K562 (cell line): Measurements from ENCODE around the gene DRD3. TPM values are rescaled to one million over a fixed set of nuclear protein-coding genes. Genes with fewer than 3 reads are reported as not detected.

ENCODE experiments used
- ATAC-seq: fragments of 200-7000 bp; cut with Tn5 transposase; 3 replicates; pipeline ENCODE4 v1.9.1; 2020; ENCODE audit warnings: moderate library complexity
- BruUV-seq: library from RNA; stranded (reverse); fragments of 400-500 nt; replicated peaks from 2 replicates; lab custom pipeline; 2021; lab: Mats Ljungman, UMichigan
- CTCF ChIA-PET: fragments of 300-600 bp; formaldehyde crosslinking; extraction: SDS; loops from one replicate; lab custom pipeline; 2021; ENCODE audit warnings: low intra/inter-chr PET ratio; lab: Yijun Ruan, JAX
- POLR2A ChIA-PET: fragments of 300-600, 350-650 bp; sonication (Branson Sonifier 250); formaldehyde crosslinking; extraction: SDS; loops from one replicate; lab custom pipeline; 2021; ENCODE audit warnings: antibody characterized with exemption, inconsistent platforms; lab: Yijun Ruan, JAX
- DNase-seq, 4 experiments: peaks; one replicate each; pipeline versions ENCODE4 v3.0.0 to v3.0.0-alpha.2; 2011 to 2018; ENCODE audit warnings: low spot score in 3 of 4, mixed read lengths in 3 of 4; ENCODE audit errors: extremely low read depth in 1 of 4
- FAIRE-seq: peaks from 2 replicates; lab custom pipeline; 2011; peaks lifted over from hg19 to GRCh38; lab: Jason Lieb, UNC
- H2AFZ ChIP-seq: 2 replicates; pipeline ENCODE4 v1.6.0; 2011; ENCODE audit warnings: low read depth, low read length, control low read depth, inconsistent platforms
- H3K27ac ChIP-seq: fragments of 200-600 bp; 3 replicates; pipeline ENCODE4 v1.8.0; 2011; ENCODE audit warnings: low read depth, mild to moderate bottlenecking, control low read depth, inconsistent platforms, low read length, moderate library complexity, mixed read lengths; ENCODE audit errors: extremely low read depth
- H3K27me3 ChIP-seq, 2 experiments: fragments of 300-600 bp in 1 of 2; 2 replicates in 1 of 2; 3 replicates in 1 of 2; pipeline versions ENCODE4 v1.6.0 to v1.8.0; 2011; ENCODE audit warnings: inconsistent platforms in 2 of 2, low read length in 2 of 2, mild to moderate bottlenecking in 1 of 2, mixed read lengths in 1 of 2, moderate library complexity in 1 of 2; ENCODE audit not compliant: control insufficient read depth in 2 of 2, insufficient read depth in 2 of 2
- H3K36me3 ChIP-seq: fragments of 300-600 bp; 3 replicates; pipeline ENCODE4 v1.8.0; 2011; ENCODE audit warnings: mild to moderate bottlenecking, low read length, inconsistent platforms; ENCODE audit not compliant: control insufficient read depth, insufficient read depth
- H3K4me1 ChIP-seq, 2 experiments: fragments of 200-600 bp in 1 of 2; replicated peaks in 1 of 2; 2 replicates in 1 of 2; 3 replicates in 1 of 2; pipeline versions ENCODE4 v1.5.1 to v1.8.0; 2011; ENCODE audit warnings: inconsistent platforms in 2 of 2, low read length in 2 of 2, mild to moderate bottlenecking in 1 of 2, mixed read lengths in 1 of 2, moderate library complexity in 1 of 2; ENCODE audit not compliant: control insufficient read depth in 2 of 2, insufficient read depth in 2 of 2
- H3K4me2 ChIP-seq: 2 replicates; pipeline ENCODE4 v1.6.1; 2011; ENCODE audit warnings: low read length, control low read depth, inconsistent platforms, mixed read lengths; ENCODE audit not compliant: insufficient read depth
- H3K4me3 ChIP-seq: fragments of 200-600 bp; sonication (generic), shearing (Covaris generic); 2 replicates; pipeline ENCODE4 v1.5.1; 2016; ENCODE audit warnings: control low read depth, inconsistent platforms
- H3K79me2 ChIP-seq: fragments of 200-600 bp; 3 replicates; pipeline ENCODE4 v1.8.0; 2011; ENCODE audit warnings: low read length, inconsistent platforms; ENCODE audit not compliant: control insufficient read depth, insufficient read depth
- H3K9ac ChIP-seq, 2 experiments: 2 replicates each; pipeline versions ENCODE4 v1.6.0 to v1.6.1; 2011; ENCODE audit warnings: low read depth in 2 of 2, low read length in 2 of 2, control low read depth in 1 of 2, inconsistent platforms in 1 of 2, mild to moderate bottlenecking in 1 of 2, mixed read lengths in 1 of 2; ENCODE audit not compliant: insufficient read depth in 1 of 2
- H3K9me1 ChIP-seq: one replicate; pipeline ENCODE4 v1.6.0; 2011; ENCODE audit warnings: inconsistent platforms, mild to moderate bottlenecking, low read length, moderate library complexity; ENCODE audit not compliant: control insufficient read depth, insufficient read depth
- H3K9me3 ChIP-seq: replicated peaks from 2 replicates; pipeline ENCODE4 v1.5.1; 2011; ENCODE audit warnings: low read depth, low read length, inconsistent platforms; ENCODE audit not compliant: control insufficient read depth, insufficient read depth
- H4K20me1 ChIP-seq: replicated peaks from 2 replicates; pipeline ENCODE4 v1.6.1; 2011; ENCODE audit warnings: low read length, inconsistent platforms, mixed read lengths; ENCODE audit not compliant: control insufficient read depth, insufficient read depth
- GABPB2 ChIP-seq: fragments of 250-450 bp; sonication (Bioruptor Pico); conservative IDR thresholded peaks from 2 replicates; pipeline ENCODE4 v1.5.1; 2021; ENCODE audit warnings: mild to moderate bottlenecking
- LEF1 ChIP-seq: fragments of 450-650 bp; IDR thresholded peaks from 2 replicates; pipeline ENCODE4 v1.6.1; 2016; ENCODE audit warnings: mild to moderate bottlenecking
- NFATC3 ChIP-seq: fragments of 450-650 bp; IDR thresholded peaks from 2 replicates; pipeline ENCODE4 v1.6.1; 2017; ENCODE audit warnings: mild to moderate bottlenecking
- NFIC ChIP-seq: fragments of 450-650 bp; IDR thresholded peaks from 2 replicates; pipeline ENCODE4 v1.6.1; 2017; ENCODE audit warnings: mild to moderate bottlenecking, inconsistent platforms
- POLR3A ChIP-seq: IDR thresholded peaks from 2 replicates; pipeline ENCODE4 v1.6.1; 2011; ENCODE audit warnings: borderline replicate concordance, mild to moderate bottlenecking, moderate library complexity; ENCODE audit not compliant: insufficient read length, insufficient read depth; ENCODE audit errors: extremely low read depth
- PREB ChIP-seq: sonication (generic); formaldehyde crosslinking; IDR thresholded peaks from 2 replicates; pipeline ENCODE4 v1.8.1; 2023; ENCODE audit warnings: mild to moderate bottlenecking, missing genetic modification reagents
- STAT5A ChIP-seq: IDR thresholded peaks from 2 replicates; pipeline ENCODE4 v1.6.1; 2012; ENCODE audit warnings: low read length, inconsistent platforms, borderline replicate concordance
- STAT5B ChIP-seq: fragments of 250-450 bp; sonication (Bioruptor Pico); IDR thresholded peaks from 2 replicates; pipeline ENCODE4 v1.8.0; 2021; ENCODE audit warnings: mild to moderate bottlenecking, inconsistent platforms
- TAF7 ChIP-seq: fragments of 450-650 bp; IDR thresholded peaks from 2 replicates; pipeline ENCODE4 v1.6.1; 2016; ENCODE audit warnings: missing genetic modification characterization, missing compliant biosample characterization
- TCFL5 ChIP-seq: fragments of 250-450 bp; sonication (Bioruptor Pico); conservative IDR thresholded peaks from 2 replicates; pipeline ENCODE4 v1.6.1; 2021; ENCODE audit warnings: mild to moderate bottlenecking, moderate library complexity, matching md5 sums
- ZNF224 ChIP-seq: sonication (generic); formaldehyde crosslinking; IDR thresholded peaks from 2 replicates; pipeline ENCODE4 v1.8.0; 2022; ENCODE audit warnings: mild to moderate bottlenecking, missing genetic modification reagents
- ZNF347 ChIP-seq: fragments of 450-650 bp; formaldehyde crosslinking; IDR thresholded peaks from 2 replicates; pipeline ENCODE4 v1.4.0; 2020; ENCODE audit warnings: low read depth, mild to moderate bottlenecking, moderate library complexity
- WGBS: fragments of 100-300 bp; shearing (Covaris generic); methylation state at CpG from one replicate; pipeline ENCODE4 v1.1.6; 2016; ENCODE audit warnings: low coverage, mixed read lengths; ENCODE audit not compliant: insufficient coverage; ENCODE audit errors: missing lambda C conversion rate; 5-methylcytosine and 5-hydroxymethylcytosine counted together
- in situ Hi-C: fragments of 300-500 bp; cut with MboI; formaldehyde crosslinking; loops from 4 replicates; pipeline ENCODE4 v1.15.0; 2018; ENCODE audit warnings: inconsistent platforms, mixed read lengths
- intact Hi-C: fragments of 100-400 bp; cut with micrococcal nuclease; formaldehyde crosslinking; loops from 2 replicates; pipeline ENCODE4 v1.14.2; 2022
- polyA plus RNA-seq, 8 experiments: library from polyadenylated mRNA; depleted of rRNA in 4 of 8; stranded (reverse) in 5 of 8; unstranded in 3 of 8; fragments of >200 nt; fragmentation: Nextera tagmentation in 2 of 8; fragmentation: Illumina TruSeq in 1 of 8; extraction: Ambion mirVana in 2 of 8; extraction: Trizol in 1 of 8; gene quantifications; 2 replicates each; pipeline versions ENCODE4 v1.2.1 to v1.2.3, GENCODE V29; 2011 to 2014; ENCODE audit warnings: inconsistent platforms in 1 of 8, missing spikeins in 1 of 8
- total RNA-seq, 7 experiments: library from RNA; depleted of rRNA in 6 of 7; stranded (reverse); fragments of >200 nt in 6 of 7; fragmentation: Illumina TruSeq in 2 of 7; extraction: Trizol in 2 of 7; gene quantifications; 2 replicates each; pipeline versions ENCODE4 v1.2.1 to v1.2.3, GENCODE V29; 2011 to 2021; ENCODE audit warnings: low replicate concordance in 1 of 7

The DRD3 gene
- total and polyA plus RNA-seq, 9 of the 15 experiments (the other 6 are each of a cell fraction or from before 2014, with no cell fraction given): not detected

GRCh38 chr3:114095796-114096195, 83.1 kb downstream of the DRD3 start (continued):
- TF ChIP-seq TAF7 (tag) (no peak), ZNF224 (CRISPR knock-in tag) (no peak), POLR3A (no peak), STAT5A (no peak)

GRCh38 chr3:114093596-114093995, 85.3 kb downstream of the DRD3 start:
- CTCF ChIA-PET: no interaction called here
- ATAC-seq: no peak
- H3K4me2 ChIP-seq: no peak overlapping the region
- FAIRE-seq: no peak
- TF ChIP-seq PREB (CRISPR knock-in tag) (no peak), STAT5B (CRISPR knock-in tag) (no peak), LEF1 (no peak), NFIC (peak; percentile 82), TCFL5 (CRISPR knock-in tag) (no peak), NFATC3 (no peak), GABPB2 (no peak), ZNF347 (CRISPR knock-in tag) (no peak)
- H3K9me3 ChIP-seq: no peaks in the 10 kb centered on the region
- POLR2A ChIA-PET: no interaction called here
- no peak overlapping the region for H2AFZ ChIP-seq
- H3K36me3 ChIP-seq: no peaks in the 10 kb centered on the region
- H3K9me1 ChIP-seq: no peaks in the 10 kb centered on the region
- H3K79me2 ChIP-seq: no peaks in the 10 kb centered on the region
- no peaks in the 10 kb centered on the region for H4K20me1 ChIP-seq
- BruUV-seq: no TSS peak
- intact Hi-C loops (no loop called here), in situ Hi-C loops (no loop called here)
- H3K9ac ChIP-seq: no peak overlapping the region
- no peak overlapping the region for H3K4me3 ChIP-seq
- H3K27ac ChIP-seq: no peak overlapping the region
- no peaks in the 10 kb centered on the region for H3K4me1 ChIP-seq
- 10% methylated on average over 2 of the region's 2 CpGs for WGBS
- H3K27me3 ChIP-seq: peaks cover 9 to 10% of the 10 kb centered on the region in 2 experiments; a peak in 3 of 5 replicates
- peak in 2 of 4 experiments; percentile 7 to 15 for DNase-seq
